Kasumi-1 (cell line): Measurements from ENCODE around the gene PTPRC.

Experiments
- DNase-seq, 2 experiments: peaks; one replicate each; lab custom pipeline; 2025; lab: John Stamatoyannopoulos, UW

Gene PTPRC

GRCh38 chr1:198643808-198644207, 5.0 kb downstream of the PTPRC start:
- DNase-seq = no peak

DNA sequence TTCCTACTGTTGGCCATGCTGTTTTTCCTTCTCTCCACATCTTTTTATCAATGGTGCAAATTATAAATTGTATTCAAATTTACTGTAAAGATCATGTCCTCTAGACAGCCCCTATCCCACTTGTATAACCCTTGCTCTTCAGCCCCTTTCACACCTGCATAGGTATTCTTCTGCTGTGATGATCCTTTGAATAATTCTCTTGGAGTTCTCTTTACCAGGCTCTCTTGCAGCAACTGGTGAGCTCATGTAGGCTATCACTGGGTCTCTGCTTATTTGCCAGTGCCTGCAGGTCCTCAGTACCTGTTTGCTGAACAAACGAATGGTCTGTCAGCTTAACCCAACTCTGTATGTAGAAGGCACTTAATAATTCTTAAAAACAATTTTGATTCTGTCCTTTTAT, 8.2 kb downstream of the PTPRC start:
- DNase-seq = no peak

DNA sequence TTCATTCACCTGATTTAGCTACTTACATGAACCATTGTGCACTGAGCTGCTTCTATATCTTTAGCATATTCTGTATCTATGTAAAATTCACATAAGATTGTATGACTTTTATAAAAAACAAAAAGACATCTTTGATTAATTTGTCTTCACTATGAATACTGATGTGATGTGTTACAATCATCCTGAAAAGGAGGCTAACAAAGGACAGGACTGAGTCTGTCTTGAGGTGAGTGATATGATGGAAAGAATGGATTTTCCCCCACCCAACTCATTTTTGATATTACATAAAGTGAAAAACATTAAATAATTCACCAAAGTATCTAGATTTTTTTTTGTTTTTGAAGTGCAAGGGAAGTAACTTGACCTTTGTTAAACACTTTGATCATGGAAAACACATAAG, 9.8 kb downstream of the PTPRC start:
- no peak for DNase-seq

DNA sequence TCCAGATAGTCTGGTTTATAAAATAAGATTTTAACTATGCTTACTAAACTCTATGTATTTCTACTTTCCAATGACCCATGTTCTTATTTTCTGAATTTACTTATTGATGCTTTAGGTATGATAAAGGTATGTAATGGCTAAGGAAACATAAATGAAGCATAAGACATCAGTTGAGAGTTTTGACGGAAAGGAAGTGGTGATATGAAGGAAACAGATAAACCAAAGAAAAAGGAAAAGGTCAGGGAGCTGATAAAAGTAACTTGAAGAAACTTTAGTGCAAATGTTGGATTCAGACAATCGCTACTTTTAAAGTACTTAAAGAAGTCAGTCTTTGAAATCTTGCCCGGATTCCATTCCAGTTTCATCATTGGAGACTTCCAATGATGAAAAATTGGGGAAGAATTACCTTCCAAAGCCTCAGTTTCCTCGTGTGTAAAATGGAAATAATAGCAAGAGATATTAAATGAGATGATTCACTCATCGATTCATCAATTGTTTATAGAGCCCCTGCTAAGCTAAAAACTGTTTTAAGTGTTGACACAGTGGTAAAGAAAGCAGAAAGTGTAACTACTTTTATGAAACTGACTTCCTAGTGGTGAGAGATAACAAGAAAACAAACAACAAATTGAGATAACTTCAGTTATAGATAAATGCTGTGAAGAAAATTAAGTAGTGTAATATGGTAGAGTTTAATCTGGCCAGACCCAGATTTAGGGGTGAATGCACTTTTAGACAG, 10.6 kb downstream of the PTPRC start:
- no peak for DNase-seq

GRCh38 chr1:198649968-198650338, 11.1 kb downstream of the PTPRC start:
- DNase-seq = no peak

GRCh38 chr1:198650506-198650905, 11.7 kb downstream of the PTPRC start:
- DNase-seq = no peak

- DNase-seq = peak; percentile 16 to 50
Observed at GRCh38 chr1:198651650-198652400, 13.0 kb downstream of the PTPRC start.

DNA sequence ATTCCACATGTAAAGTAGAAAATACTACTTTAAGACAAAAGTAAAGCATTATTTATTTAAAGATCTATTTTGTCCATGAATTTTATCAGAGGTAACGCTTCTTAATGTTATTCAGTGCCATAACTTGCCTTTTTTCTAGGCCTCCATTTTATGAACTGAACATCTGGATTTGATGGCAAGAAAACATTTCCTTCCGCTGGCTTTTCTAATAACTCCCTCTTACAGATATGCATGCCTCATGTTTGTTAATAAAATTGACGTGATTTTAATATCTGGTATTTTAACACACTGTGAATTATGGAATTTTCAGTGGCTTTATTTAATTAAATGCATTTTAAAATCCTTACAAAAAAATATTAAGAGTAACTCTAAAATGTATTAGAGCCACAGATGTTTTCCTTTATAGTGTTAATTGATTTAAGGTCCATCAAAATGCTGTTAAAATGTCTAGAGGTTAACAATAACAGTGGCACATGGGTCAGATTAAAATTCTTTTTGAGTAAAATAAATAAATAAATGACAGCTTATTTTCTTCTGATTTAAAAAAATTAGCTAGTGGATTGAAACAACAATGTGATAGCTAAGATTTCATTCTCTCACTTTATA, 15.1 kb downstream of the PTPRC start:
- no peak for DNase-seq

- no peak for DNase-seq
Observed at GRCh38 chr1:198655459-198656121, 16.8 kb downstream of the PTPRC start.

DNA sequence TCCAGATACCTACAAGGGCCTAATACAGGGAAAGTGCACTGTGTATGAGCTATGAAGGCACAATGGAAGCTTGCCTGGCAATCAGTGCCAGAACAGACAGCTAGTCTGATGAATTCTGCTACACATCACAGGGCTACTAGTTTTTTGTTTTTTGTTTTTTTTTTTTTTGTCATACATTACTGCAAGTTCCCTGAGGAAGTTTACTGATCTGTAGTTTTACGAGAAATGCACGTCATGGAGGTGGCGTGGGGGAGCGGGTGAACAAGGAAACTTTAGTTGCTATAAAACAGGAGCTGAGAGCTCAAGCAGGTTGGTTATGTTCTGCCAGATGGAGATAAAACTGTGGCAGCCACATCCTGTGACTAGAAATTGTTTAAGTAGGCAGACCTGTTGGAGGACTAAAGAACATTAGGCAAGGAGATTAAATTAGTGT, 17.7 kb downstream of the PTPRC start:
- peak; percentile 30 to 38 for DNase-seq

DNA sequence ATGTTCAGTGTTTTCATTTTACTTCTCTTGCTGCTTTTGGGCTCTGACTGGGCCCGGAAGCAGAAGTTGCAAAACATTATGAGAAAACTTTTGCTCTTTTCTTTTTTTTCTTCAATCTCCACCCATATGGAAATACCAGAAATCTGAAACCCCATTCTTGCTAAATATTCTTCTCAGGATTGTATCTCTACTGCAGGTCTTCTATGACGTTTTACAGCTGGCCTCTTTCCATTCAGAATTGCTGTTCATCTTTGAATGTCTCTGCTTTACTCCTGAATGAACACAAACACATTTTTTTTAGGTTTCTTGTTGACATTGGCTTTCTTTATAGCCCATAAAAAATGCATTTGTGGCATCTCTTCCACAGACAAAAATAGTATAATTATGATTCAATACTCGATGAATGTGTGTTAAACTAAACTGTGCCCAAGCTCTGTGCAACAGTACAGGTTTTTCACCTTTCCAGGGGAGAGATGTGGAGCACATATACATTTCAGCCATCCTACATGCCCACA, 18.8 kb downstream of the PTPRC start:
- DNase-seq = peak; percentile 63

- no peak for DNase-seq
Observed at GRCh38 chr1:198660341-198661261, 21.8 kb downstream of the PTPRC start.

DNA sequence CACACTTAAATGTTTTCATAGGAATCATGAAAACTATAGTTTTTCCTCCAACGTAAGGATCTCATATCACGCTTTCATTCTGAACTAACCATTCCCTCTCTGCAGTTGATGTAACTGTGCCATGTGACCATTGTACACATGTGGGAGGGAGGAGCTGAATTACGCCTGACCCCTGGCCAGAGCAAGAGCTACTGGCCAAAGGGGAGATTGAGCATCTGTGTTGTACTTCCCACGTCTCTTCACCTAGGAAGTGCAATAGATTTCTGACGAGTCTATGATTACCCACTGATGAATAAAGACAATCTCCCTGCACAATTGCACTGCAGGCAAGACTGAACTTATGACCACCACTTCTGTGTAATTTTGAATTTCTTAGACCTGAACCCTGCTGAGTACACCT, 24.0 kb downstream of the PTPRC start:
- no peak for DNase-seq

DNA sequence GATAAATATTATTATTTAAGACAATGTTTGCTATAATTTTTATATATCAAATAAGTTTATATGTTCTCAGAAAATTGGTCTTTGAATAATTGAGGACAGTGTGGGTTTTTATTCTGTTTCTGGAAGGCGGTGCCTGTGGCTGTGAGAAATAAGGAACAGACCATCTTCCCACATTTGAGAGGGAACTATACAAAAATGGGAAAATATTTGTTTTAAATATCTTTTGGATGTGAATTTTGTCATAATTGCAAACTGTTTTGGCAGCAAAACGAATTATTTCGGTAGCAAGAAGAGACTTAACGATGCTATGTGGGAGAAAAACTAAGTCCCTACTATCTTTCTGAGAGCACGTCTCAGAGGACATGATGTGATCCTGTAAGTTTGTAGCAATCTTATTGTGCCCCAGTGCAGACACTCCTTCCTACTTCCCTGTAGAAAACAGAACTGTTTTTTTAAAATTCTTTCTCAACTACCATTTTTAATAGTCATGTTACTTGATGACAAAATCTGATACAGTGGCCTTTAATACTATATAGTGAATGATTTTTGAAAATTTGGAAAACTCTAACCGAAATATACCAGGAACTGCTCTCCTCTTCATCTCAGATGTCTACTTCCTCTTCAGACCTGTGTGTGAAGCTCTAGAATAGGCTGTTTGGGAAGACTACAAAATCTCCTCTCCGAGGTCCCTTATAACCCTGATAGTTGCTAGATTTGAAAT, 25.4 kb downstream of the PTPRC start:
- peak; percentile 93 to 94 for DNase-seq

DNA sequence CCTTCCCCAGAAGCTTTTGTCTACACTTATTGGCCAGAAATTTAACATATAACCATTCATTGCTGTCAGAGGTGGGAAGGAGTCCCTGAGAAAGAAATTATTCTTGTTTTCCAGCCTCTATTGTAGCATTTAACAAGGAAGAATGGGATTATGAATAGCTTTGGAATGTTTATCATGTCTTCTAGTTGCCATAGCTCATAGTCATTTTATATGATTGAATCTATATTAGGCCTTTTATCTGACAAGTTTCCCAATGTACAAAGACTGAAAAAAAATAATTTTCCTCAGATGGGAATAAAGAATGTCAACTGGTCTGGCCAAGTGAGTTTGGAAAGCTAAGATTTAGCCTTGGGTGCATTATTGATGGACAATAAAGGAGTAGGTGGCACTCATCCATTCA, 28.3 kb downstream of the PTPRC start:
- no peak for DNase-seq

DNA sequence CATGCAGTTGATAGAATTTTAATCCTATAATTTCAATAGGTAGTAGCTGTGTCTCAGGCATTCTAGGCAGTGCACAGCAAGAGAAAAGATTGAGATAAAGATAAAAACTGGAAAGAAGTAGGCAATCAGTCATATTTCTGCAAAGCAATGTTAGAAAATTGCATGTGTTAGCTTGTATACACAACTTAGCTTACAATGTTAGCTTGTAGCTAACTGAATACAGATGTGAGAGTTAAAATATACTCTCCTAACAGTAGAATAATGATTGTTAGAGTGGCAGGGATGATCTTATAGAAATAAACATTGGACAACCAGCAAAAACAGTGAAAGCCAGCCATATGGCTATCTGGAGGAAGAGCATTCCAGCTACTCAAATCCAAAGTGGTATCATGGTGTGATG, 29.0 kb downstream of the PTPRC start:
- DNase-seq = no peak

GRCh38 chr1:198669023-198669698, 30.3 kb downstream of the PTPRC start:
- DNase-seq = peak in 1 of 2 experiments; percentile 6

- no peak for DNase-seq
Observed at GRCh38 chr1:198669771-198670170, 30.9 kb downstream of the PTPRC start.

DNA sequence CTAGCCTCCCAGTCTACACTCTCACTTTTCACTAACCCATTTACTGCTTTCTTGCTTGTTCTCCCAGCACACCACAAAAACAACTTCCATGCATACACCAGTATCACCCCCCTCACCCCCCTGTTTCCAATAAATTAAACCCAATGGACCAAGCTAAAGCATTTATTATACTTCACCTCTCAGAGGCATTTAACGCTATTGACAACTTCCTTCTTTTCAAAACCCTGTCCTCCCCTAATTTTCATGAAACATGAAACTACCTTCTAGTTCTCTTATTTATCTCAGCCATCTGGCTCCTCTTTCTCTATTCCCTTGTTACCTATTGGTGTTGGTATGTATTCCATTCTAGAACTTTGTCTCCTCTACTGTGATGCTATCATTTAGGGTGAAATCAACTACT, 32.3 kb downstream of the PTPRC start:
- DNase-seq = peak; percentile 31 to 76

DNA sequence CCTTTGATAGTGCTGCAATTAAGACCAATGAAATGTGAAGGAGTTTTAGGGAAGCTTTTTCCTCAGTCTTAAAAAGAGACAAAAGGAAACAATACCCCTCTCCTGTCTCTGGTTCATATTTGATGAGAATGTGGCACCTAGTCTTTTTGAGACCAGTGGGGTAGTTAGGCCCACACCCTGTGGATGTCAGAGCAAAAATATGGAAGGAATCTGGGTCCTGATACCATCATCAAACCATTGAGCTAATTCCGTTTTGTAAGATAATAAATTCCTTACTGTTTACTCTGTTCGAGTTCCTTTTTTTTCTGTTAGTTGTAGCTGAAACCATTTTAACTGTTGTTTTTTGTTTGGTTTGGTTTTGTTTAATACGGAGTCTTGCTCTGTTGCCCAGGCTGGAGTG, 33.3 kb downstream of the PTPRC start:
- DNase-seq = no peak
